Ascending aorta (tissue), 2 donors: Measurements from ENCODE around the gene JAKMIP2. TPM values are rescaled to one million over a fixed set of nuclear protein-coding genes. Genes with fewer than 3 reads are reported as not detected.

Experiments
- DNase-seq, 2 donors: peaks; one replicate each; pipeline ENCODE4 v3.0.0-alpha.2; 2019; ENCODE audit warnings: low spot score in 2 of 2
- H3K27ac ChIP-seq, 2 donors: fragments of 200-600 bp; sonication (generic); one replicate each; pipeline ENCODE4 v1.5.1; 2016 to 2017; ENCODE audit warnings: mild to moderate bottlenecking in 1 of 2
- H3K27me3 ChIP-seq: fragments of 200-600 bp; sonication (generic); one replicate; pipeline ENCODE4 v1.5.1; 2017
- H3K36me3 ChIP-seq, 2 donors: fragments of 200-600 bp; sonication (generic); one replicate each; pipeline ENCODE4 v1.5.1; 2016
- H3K4me1 ChIP-seq, 2 donors: fragments of 200-600 bp; sonication (generic); one replicate each; pipeline ENCODE4 v1.5.1; 2016 to 2017; ENCODE audit warnings: mild to moderate bottlenecking in 1 of 2
- H3K4me3 ChIP-seq, 2 donors: fragments of 200-600 bp; sonication (generic); one replicate each; pipeline ENCODE4 v1.5.1; 2016 to 2017; ENCODE audit warnings: mild to moderate bottlenecking in 1 of 2
- H3K9me3 ChIP-seq, 2 donors: fragments of 200-600 bp; sonication (generic); one replicate each; pipeline ENCODE4 v1.5.1; 2016
- CTCF ChIP-seq, 3 experiments: fragments of 200-600 bp in 2 of 3; fragments of 450-650 bp in 1 of 3; sonication (generic) in 2 of 3; IDR thresholded peaks; one replicate each; pipeline ENCODE4 v1.5.1; 2016 to 2019; ENCODE audit warnings: antibody characterized with exemption in 3 of 3, mild to moderate bottlenecking in 1 of 3, moderate library complexity in 1 of 3
- intact Hi-C: fragments of 100-400 bp; cut with DNase I; formaldehyde crosslinking; loops from one replicate; pipeline ENCODE4 v1.15.1; 2023
- total RNA-seq: library from RNA; depleted of rRNA; stranded (reverse); fragments of >200 nt; gene quantifications from one replicate; pipeline ENCODE4 v1.1.0, GENCODE V29; 2016

The JAKMIP2 gene
- total RNA-seq, 1 donor from 2014 or later: not detected

GRCh38 chr5:147759441-147759840 lies 23.1 kb downstream of the JAKMIP2 start:
- Histone ChIP-seq H3K36me3 (no peaks in the 10 kb centered on the region), H3K27me3 (no peaks in the 10 kb centered on the region), H3K4me3 (no peak overlapping the region), H3K27ac (no peak overlapping the region), H3K9me3 (no peaks in the 10 kb centered on the region), H3K4me1 (no peaks in the 10 kb centered on the region)
- intact Hi-C loops: no loop called here
- no peak for DNase-seq
- TF ChIP-seq CTCF (IDR thresholded peaks at IDR 0.05): no peak

- DNase-seq: no peak
- Histone ChIP-seq H3K4me3 (no peak overlapping the region), H3K27ac (no peak overlapping the region), H3K27me3 (no peaks in the 10 kb centered on the region), H3K36me3 (no peaks in the 10 kb centered on the region), H3K4me1 (no peaks in the 10 kb centered on the region), H3K9me3 (no peaks in the 10 kb centered on the region)
- TF ChIP-seq CTCF (IDR thresholded peaks at IDR 0.05): no peak
- intact Hi-C loops: no loop called here
Observed at GRCh38 chr5:147756566-147756965, 26.0 kb downstream of the JAKMIP2 start.

- no peaks in the 10 kb centered on the region for H3K4me1 ChIP-seq
- H3K27me3 ChIP-seq: no peaks in the 10 kb centered on the region
- H3K27ac ChIP-seq: no peak overlapping the region
- no peak overlapping the region for H3K4me3 ChIP-seq
- no peak for TF ChIP-seq CTCF (IDR thresholded peaks at IDR 0.05)
- H3K36me3 ChIP-seq: no peaks in the 10 kb centered on the region
- no peak for DNase-seq
- no peaks in the 10 kb centered on the region for H3K9me3 ChIP-seq
- intact Hi-C loops: no loop called here
Observed at GRCh38 chr5:147754372-147755122, 28.0 kb downstream of the JAKMIP2 start.

GRCh38 chr5:147753765-147754164 lies 28.8 kb downstream of the JAKMIP2 start:
- no peak for DNase-seq
- no peaks in the 10 kb centered on the region for H3K9me3 ChIP-seq
- H3K27me3 ChIP-seq: no peaks in the 10 kb centered on the region
- TF ChIP-seq CTCF (IDR thresholded peaks at IDR 0.05): no peak
- H3K36me3 ChIP-seq: no peaks in the 10 kb centered on the region
- intact Hi-C loops: no loop called here
- no peak overlapping the region for H3K27ac ChIP-seq
- H3K4me1 ChIP-seq: no peaks in the 10 kb centered on the region
- no peak overlapping the region for H3K4me3 ChIP-seq

- Histone ChIP-seq H3K27me3 (no peaks in the 10 kb centered on the region), H3K36me3 (no peaks in the 10 kb centered on the region), H3K4me3 (no peak overlapping the region), H3K27ac (no peak overlapping the region), H3K9me3 (no peaks in the 10 kb centered on the region), H3K4me1 (no peaks in the 10 kb centered on the region)
- intact Hi-C loops: no loop called here
- DNase-seq: no peak
- TF ChIP-seq CTCF (IDR thresholded peaks at IDR 0.05): no peak
Observed at GRCh38 chr5:147752666-147753290, 29.8 kb downstream of the JAKMIP2 start.
